Activated T-cell treated with anti-CD3 and anti-CD28 coated beads for 24 hours (primary cell): Measurements from ENCODE around the gene DHRS13.
A peak's percentile ranks its signal among the peaks of the same experiment; 100 is the strongest.
"Not testable (repeated sequence)": the region's sequence is repeated elsewhere in the genome, so short reads cannot be mapped to it uniquely, and the experiment has no call there.

Experiments
- DNase-seq: peaks from one replicate; pipeline ENCODE4 v3.0.0-alpha.2; 2020; ENCODE audit warnings: low read depth

The DHRS13 gene

DNA sequence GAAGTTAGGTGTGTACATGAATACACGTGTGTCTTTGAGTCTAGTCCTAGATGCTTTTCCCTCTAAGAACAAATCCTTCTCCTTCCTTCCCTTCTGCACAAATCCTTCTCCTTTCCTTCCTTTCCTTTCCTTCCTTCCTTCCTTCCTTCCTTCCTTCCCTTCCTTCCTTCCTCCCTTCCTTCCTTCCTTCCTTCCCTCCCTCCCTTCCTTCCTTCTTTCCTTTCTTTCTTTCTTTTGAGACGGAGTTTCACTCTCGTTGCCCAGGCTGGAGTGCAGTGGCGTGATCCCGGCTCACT lies 615 bp upstream of the DHRS13 start:
- not testable (repeated sequence) for DNase-seq

- DNase-seq: peak; percentile 42
Measured at GRCh38 chr17:28901866-28902818, 737 bp downstream of the DHRS13 start.

- DNase-seq: no peak
Measured at GRCh38 chr17:28900986-28901726, 1.7 kb downstream of the DHRS13 start.

DNA sequence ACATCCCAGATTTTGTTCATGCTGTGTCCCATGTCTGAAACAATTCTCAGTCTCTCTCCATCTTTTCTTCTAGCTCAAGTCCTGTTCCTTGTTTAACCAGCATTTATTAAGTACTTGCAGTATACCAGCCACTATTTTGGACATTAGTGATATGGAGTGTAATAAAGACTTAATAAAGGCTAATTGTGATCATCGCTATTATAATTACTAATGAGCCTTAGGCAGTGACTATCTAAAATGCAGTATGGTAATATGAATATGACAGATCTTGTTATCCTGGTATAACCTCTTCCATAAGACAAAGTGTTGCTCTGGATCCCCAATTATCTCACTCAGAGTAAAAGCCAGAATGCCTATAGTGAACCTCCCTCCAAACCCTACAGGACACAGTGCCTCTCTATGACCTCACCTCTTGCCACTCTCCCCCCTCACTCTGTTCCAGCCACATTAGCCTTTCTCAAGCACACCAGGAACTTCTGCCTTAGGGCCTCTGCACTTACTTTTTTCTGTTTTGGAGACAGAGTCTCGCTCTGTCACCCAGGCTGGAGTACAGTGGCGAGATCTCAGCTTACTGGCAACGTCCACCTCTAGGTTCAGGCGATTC lies 3.6 kb downstream of the DHRS13 start:
- no peak for DNase-seq

DNA sequence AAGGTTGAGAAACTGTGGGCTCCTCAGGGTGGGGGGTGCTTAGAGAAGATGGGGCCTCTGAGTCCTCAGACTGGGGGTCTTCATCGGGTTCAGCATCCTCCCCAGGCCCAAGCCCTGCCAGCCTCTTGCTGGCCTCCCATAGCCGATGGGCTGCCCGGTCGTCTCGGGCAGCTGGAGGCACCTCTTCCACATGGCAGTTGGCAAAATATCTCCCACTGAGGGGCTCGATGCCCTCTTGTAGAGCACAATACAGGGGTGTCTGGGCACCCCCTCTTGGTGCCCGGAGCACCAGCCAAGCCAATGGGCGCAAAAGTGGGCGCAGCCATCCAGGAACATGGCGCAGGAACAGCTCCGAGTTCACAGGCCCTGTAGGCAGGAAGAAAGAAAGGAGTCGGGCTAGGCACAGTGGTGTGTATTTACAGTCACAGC lies 4.3 kb downstream of the DHRS13 start:
- no peak for DNase-seq

- DNase-seq: no peak
Measured at GRCh38 chr17:28897769-28898526, 4.9 kb downstream of the DHRS13 start.

- DNase-seq: peak; percentile 60
Measured at GRCh38 chr17:28896884-28897768, 5.8 kb downstream of the DHRS13 start, which contains the start of gene FLOT2. Gene FLOT2, minus strand, starts transcription at chr17:28897733. Its CDS starts 159 bp downstream, at chr17:28897574.

- no peak for DNase-seq
Measured at GRCh38 chr17:28896491-28896883, 6.4 kb downstream of the DHRS13 start.

GRCh38 chr17:28895794-28896447 lies 7.0 kb downstream of the DHRS13 start:
- DNase-seq: no peak

- DNase-seq: not testable (repeated sequence)
Measured at GRCh38 chr17:28893248-28894183, 9.4 kb downstream of the DHRS13 start.

DNA sequence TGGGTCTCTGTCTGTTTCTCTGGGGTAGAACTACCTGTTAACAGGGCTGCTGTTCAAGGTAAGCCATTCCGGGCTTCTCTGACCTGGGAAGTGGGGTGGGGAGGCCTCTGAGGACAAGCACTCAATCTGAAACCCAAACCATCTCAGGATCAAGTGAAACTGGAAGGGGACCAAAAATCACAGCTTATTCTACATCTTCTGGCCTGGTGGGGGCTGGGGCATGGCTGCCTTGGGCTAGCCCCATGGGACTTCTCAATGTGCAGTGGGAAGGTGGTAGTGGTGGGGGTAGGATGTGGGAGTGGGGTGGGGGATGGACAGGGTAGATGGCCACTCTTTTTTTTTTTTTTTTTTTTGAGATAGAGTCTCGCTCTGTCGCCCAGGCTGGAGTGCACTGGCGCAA lies 10.9 kb downstream of the DHRS13 start:
- no peak for DNase-seq

DNA sequence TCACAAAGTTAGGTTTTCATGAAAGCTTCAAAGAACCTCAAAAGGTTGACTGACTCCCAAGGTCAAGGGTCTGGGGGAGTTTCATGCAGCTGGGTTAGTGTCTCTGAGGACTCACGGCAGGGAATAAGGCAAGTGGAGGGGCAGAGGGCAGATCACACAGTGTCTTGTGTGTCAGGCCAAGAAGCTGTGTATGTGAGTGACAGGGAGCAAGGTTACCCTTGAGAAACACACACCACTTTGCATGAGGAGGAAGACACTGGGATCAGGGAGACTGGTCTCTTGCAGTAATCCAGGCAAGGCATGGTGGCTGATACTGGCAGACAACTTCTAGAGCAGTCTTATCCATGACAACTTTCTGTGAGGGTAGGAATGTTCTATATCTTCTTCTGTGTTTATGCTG lies 11.7 kb downstream of the DHRS13 start:
- no peak for DNase-seq

GRCh38 chr17:28889996-28890395 lies 12.9 kb downstream of the DHRS13 start:
- DNase-seq: no peak

- no peak for DNase-seq
Measured at GRCh38 chr17:28888832-28889231, 14.0 kb downstream of the DHRS13 start.

DNA sequence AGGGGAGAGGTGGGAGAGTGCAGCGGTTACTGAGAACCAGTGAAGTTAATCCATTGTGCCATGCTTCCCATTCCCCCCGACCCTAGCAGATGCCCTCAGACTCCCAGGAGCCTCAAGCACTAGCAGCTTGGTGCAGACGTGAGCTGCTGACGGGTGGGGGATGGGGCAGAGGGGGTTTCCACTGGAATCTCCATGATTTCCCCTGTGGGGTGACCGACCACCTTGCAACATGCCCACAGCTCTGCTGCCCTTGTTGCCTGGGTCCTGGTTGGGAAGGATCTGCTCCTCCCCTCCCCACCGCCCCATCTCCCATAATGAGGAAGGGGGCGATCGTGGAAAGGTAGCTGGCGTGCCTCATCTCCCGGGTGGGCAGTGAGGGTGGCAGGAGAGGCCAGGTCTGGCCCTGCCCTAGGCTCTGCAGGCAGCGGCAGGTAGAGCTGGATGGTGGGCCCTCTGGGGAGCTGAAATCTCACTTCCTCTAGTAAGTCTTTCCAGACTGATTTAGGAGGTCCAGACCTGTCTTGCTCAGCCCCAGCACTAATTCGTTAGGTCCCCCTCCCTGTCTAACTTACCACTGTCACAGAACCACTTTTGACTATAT lies 14.9 kb downstream of the DHRS13 start:
- DNase-seq: no peak

DNA sequence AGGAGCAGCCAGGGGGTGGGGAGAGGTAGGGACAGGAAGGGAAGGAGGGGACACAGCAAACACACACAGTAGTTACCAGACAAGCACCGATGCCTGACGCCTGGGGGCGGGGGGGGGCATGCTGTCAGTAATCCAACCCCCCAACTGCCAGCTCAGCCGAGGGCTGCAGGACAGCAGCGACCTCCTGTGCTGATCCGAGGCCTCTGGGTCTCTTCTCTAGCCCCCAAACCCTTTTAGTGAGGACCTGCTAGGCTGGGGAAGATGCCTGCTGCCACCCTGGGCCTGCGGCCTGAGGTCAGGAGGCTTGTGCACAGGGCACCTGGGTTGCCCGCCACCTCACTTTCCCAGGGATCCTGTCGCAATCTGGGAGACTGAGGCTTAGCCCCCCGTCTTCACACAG lies 16.9 kb downstream of the DHRS13 start:
- DNase-seq: no peak

DNA sequence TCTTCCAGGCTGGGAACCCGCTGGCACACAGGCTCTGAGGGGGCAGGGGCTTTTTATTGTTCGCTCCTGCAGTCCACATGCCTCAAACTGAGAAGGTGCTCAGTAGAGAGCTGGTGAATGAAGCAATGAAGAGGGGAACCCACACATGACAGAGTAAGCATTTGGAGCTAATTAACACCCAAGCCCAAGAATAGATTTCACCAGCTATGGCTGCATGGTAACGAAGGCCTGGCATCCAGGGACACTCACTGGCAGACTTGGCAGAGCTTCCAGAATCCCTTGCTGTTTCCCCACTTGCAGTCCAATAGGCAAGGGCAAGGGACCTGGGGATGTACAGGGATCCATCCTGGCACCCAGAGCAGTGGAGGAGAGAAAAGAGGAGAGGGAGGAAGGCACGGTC lies 17.5 kb downstream of the DHRS13 start:
- no peak for DNase-seq

DNA sequence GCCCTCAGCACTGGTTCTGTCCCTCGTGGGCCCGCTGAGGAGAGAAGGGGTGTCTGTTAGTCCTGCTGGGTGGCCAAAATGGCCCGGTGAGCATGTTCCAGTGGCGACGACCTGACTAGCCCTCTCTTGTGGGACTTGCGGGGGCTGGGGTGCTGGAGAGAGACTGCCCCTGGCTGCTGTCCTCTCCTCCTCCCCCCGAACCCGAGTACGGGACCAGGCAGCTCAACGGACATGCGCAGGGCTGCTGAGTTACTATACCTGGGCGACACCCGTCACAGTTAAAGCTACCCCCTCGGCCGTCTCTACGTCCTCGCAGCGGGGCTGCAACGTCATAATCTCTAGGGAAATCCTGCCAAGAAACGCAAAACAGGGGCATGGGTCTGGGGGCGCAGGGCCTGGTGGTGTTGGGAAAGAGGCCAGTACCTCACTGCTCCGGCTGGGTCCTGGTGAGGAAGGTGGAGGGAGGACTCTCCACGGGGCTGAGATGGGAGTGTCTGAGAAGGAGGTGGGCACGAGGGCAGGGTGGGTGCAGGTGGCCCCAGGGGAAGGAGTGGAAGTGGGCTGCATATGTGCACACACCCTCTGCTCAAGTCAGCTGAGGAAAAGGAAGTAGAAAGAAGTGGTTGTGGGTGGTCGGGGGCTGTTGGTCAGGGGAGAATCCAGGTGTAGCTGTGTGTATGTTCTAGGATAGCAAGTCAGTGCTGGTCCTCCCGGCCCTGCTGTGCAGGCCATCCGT lies 18.7 kb downstream of the DHRS13 start:
- DNase-seq: no peak
